HTERT RPE-1 (cell line): ENCODE measurements around the gene MARK3.
"Not testable (repeated sequence)": the region's sequence is repeated elsewhere in the genome, so short reads cannot be mapped to it uniquely, and the experiment has no call there.

ENCODE experiments used
- in situ Hi-C: fragments of 300-500 bp; cut with MboI; formaldehyde crosslinking; loops from 4 replicates; pipeline ENCODE4 v1.14.3; 2020; ENCODE audit warnings: low sequenced_read_pairs

Gene MARK3

GRCh38 chr14:103509864-103510723, 124.9 kb downstream of the MARK3 start:
- in situ Hi-C loops: no loop called here

- in situ Hi-C loops: no loop called here
These were observed 125.8 kb downstream of the MARK3 start for GRCh38 chr14:103510724-103511693.

GRCh38 chr14:103512180-103512579, 127.0 kb downstream of the MARK3 start:
- in situ Hi-C loops: not testable (repeated sequence)

GRCh38 chr14:103512701-103513611, 127.7 kb downstream of the MARK3 start:
- in situ Hi-C loops: no loop called here

GRCh38 chr14:103514596-103515421, 129.6 kb downstream of the MARK3 start:
- in situ Hi-C loops: no loop called here

- in situ Hi-C loops: no loop called here
These were observed 131.4 kb downstream of the MARK3 start for GRCh38 chr14:103516426-103517173.

GRCh38 chr14:103517174-103517566, 132.0 kb downstream of the MARK3 start:
- in situ Hi-C loops: no loop called here

GRCh38 chr14:103517721-103518421, 132.7 kb downstream of the MARK3 start:
- in situ Hi-C loops: no loop called here

GRCh38 chr14:103518422-103519042, 133.3 kb downstream of the MARK3 start:
- in situ Hi-C loops: no loop called here

- in situ Hi-C loops: no loop called here
These were observed 134.0 kb downstream of the MARK3 start for GRCh38 chr14:103519043-103519836.

- in situ Hi-C loops: no loop called here
These were observed 134.6 kb downstream of the MARK3 start for GRCh38 chr14:103519837-103520212.

GRCh38 chr14:103520269-103520656, 135.0 kb downstream of the MARK3 start:
- in situ Hi-C loops: no loop called here

- in situ Hi-C loops: no loop called here
These were observed 135.6 kb downstream of the MARK3 start for GRCh38 chr14:103520657-103521437.

- in situ Hi-C loops: no loop called here
These were observed 136.3 kb downstream of the MARK3 start for GRCh38 chr14:103521438-103521950.

GRCh38 chr14:103521951-103522563, 136.8 kb downstream of the MARK3 start:
- in situ Hi-C loops: no loop called here
